Smooth muscle cell (in vitro differentiated cells): Measurements from ENCODE around the gene CHST4. TPM values are rescaled to one million over a fixed set of nuclear protein-coding genes. Genes with fewer than 3 reads are reported as not detected.

ENCODE experiments used
- DNase-seq: peaks from one replicate; lab custom pipeline; 2025; ENCODE audit not compliant: unreplicated experiment; lab: John Stamatoyannopoulos, UW
- H2AFZ ChIP-seq: fragments of 200-600 bp; sonication (generic); 2 replicates; pipeline ENCODE4 v1.6.0; 2016; ENCODE audit warnings: antibody characterized with exemption, low read depth, mild to moderate bottlenecking
- H3F3A ChIP-seq: fragments of 200-600 bp; sonication (generic); 2 replicates; pipeline ENCODE4 v1.6.0; 2017; ENCODE audit warnings: antibody characterized with exemption, low read depth
- H3K27ac ChIP-seq: fragments of 200-600 bp; sonication (generic); 2 replicates; pipeline ENCODE4 v1.5.1; 2016; ENCODE audit warnings: low read depth, mild to moderate bottlenecking
- H3K27me3 ChIP-seq: fragments of 200-600 bp; sonication (generic); 2 replicates; pipeline ENCODE4 v1.6.1; 2016; ENCODE audit warnings: low read depth, mild to moderate bottlenecking
- H3K36me3 ChIP-seq: fragments of 200-600 bp; sonication (generic); 2 replicates; pipeline ENCODE4 v1.5.1; 2016; ENCODE audit warnings: low read depth
- H3K4me1 ChIP-seq: fragments of 200-600 bp; sonication (generic); 2 replicates; pipeline ENCODE4 v1.5.1; 2016; ENCODE audit warnings: low read depth
- H3K4me2 ChIP-seq: fragments of 200-600 bp; sonication (generic); 2 replicates; pipeline ENCODE4 v1.6.0; 2016; ENCODE audit warnings: mild to moderate bottlenecking
- H3K4me3 ChIP-seq: fragments of 200-600 bp; sonication (generic); 2 replicates; pipeline ENCODE4 v1.5.1; 2016; ENCODE audit warnings: mild to moderate bottlenecking
- H3K79me2 ChIP-seq: fragments of 200-600 bp; sonication (generic); 2 replicates; pipeline ENCODE4 v1.6.0; 2016; ENCODE audit warnings: low read depth, mild to moderate bottlenecking
- H3K9ac ChIP-seq: fragments of 200-600 bp; sonication (generic); 2 replicates; pipeline ENCODE4 v1.6.0; 2016; ENCODE audit warnings: low read depth
- H3K9me3 ChIP-seq: fragments of 200-600 bp; sonication (generic); replicated peaks from 2 replicates; pipeline ENCODE4 v1.5.1; 2016; ENCODE audit warnings: low read depth
- H4K20me1 ChIP-seq: fragments of 200-600 bp; sonication (generic); 2 replicates; pipeline ENCODE4 v1.6.0; 2016; ENCODE audit warnings: low read depth
- WGBS: methylation state at CpG from one replicate; pipeline ENCODE4 v1.1.7; 2016; ENCODE audit warnings: low lambda C conversion rate; 5-methylcytosine and 5-hydroxymethylcytosine counted together
- polyA plus RNA-seq: library from polyadenylated mRNA; unstranded; fragments of >200 nt; fragmentation: Nextera tagmentation; extraction: Ambion mirVana; gene quantifications from 2 replicates; pipeline ENCODE4 v1.2.1, GENCODE V29; 2016
- total RNA-seq: library from RNA; depleted of rRNA; stranded (reverse); fragments of >200 nt; gene quantifications from 2 replicates; pipeline ENCODE4 v1.2.3, GENCODE V29; 2014
- TF ChIP-seq, protein P1 (sequence below): fragments of 200-600 bp; sonication (generic); IDR thresholded peaks from 2 replicates; pipeline ENCODE4 v1.5.1; 2017; ENCODE audit warnings: borderline replicate concordance, mild to moderate bottlenecking, antibody characterized with exemption; ENCODE audit not compliant: insufficient read depth, poor library complexity, severe bottlenecking

The CHST4 gene
- total RNA-seq (not detected in 2 replicates), polyA plus RNA-seq (not detected in 2 replicates)

- peak within 1 kb of the TSS; percentile 76 for H3K4me2 ChIP-seq
- no peak within 1 kb of the TSS for H3K9ac ChIP-seq
Observed at GRCh38 chr16:71526111-71526631, at the start of gene CHST4. TSS of gene CHST4 (plus strand) at chr16:71526426. CDS start at chr16:71536678, 10,252 bp downstream.

DNA sequence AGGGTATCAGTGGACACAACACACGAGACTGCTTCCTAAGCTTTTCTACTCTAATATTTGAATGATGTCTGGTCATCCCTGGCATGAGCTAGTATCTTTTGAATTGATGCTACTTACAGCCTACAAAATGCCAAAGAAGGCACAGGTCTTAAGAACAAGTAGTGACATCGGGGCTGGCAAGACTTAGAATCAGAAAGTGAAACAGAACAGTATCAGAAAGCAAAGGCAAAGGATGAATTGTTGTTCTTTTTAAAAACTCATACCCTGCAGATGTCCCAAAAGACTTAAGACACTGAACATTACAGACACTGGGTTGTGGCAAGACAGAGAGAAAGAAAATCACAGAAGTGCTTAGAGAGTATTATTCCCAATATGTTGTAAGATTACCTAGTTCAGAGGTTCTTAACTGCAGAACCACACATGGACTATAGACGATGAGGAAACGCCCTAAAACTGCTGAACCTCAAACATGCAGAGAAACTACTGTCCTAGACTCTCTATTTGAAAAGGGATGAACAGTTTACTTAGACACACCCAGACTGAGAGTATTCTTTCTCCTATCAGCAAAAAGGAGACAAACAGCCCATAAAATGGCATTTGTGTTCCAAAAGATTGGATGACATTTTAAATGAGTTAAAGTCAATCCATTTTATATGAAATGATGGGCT, 49.6 kb upstream of the CHST4 start:
- H3K36me3 ChIP-seq, result no peaks in the 10 kb centered on the region
- WGBS, result 90% methylated on average over 4 of the region's 4 CpGs
- H3F3A ChIP-seq, result no peaks in the 10 kb centered on the region
- no peak overlapping the region for H3K27ac ChIP-seq
- H3K4me2 ChIP-seq, result no peak overlapping the region
- no peak overlapping the region for H3K9ac ChIP-seq
- TF ChIP-seq, protein P1, sequence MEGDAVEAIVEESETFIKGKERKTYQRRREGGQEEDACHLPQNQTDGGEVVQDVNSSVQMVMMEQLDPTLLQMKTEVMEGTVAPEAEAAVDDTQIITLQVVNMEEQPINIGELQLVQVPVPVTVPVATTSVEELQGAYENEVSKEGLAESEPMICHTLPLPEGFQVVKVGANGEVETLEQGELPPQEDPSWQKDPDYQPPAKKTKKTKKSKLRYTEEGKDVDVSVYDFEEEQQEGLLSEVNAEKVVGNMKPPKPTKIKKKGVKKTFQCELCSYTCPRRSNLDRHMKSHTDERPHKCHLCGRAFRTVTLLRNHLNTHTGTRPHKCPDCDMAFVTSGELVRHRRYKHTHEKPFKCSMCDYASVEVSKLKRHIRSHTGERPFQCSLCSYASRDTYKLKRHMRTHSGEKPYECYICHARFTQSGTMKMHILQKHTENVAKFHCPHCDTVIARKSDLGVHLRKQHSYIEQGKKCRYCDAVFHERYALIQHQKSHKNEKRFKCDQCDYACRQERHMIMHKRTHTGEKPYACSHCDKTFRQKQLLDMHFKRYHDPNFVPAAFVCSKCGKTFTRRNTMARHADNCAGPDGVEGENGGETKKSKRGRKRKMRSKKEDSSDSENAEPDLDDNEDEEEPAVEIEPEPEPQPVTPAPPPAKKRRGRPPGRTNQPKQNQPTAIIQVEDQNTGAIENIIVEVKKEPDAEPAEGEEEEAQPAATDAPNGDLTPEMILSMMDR, result no peak
- no peaks in the 10 kb centered on the region for H3K27me3 ChIP-seq
- H3K9me3 ChIP-seq, result no peaks in the 10 kb centered on the region
- no peak overlapping the region for H3K4me3 ChIP-seq
- H3K79me2 ChIP-seq, result no peaks in the 10 kb centered on the region
- no peaks in the 10 kb centered on the region for H3K4me1 ChIP-seq
- H2AFZ ChIP-seq, result no peak overlapping the region
- no peak for DNase-seq
- no peaks in the 10 kb centered on the region for H4K20me1 ChIP-seq

More at GRCh38 chr16:71526111-71526631, at the start of gene CHST4:
- H3F3A ChIP-seq, result no peaks in the 10 kb centered on the region
- WGBS, result 2% methylated on average over 9 of the region's 9 CpGs
- H3K27ac ChIP-seq, result no peak within 1 kb of the TSS
- TF ChIP-seq, protein P1, result no peak
- no peaks in the 10 kb centered on the region for H3K79me2 ChIP-seq
- H4K20me1 ChIP-seq, result no peaks in the 10 kb centered on the region
- H3K4me3 ChIP-seq, result peak within 1 kb of the TSS; percentile 11
- peaks cover 10% of the 10 kb centered on the region for H3K27me3 ChIP-seq
- H3K36me3 ChIP-seq, result no peaks in the 10 kb centered on the region
- H2AFZ ChIP-seq, result peak within 1 kb of the TSS; percentile 64
- no peak for DNase-seq
- H3K9me3 ChIP-seq, result no peaks in the 10 kb centered on the region
- peaks cover 13% of the 10 kb centered on the region for H3K4me1 ChIP-seq

- H3K4me1 ChIP-seq, result peaks cover 4% of the 10 kb centered on the region
- no peak overlapping the region for H2AFZ ChIP-seq
- no peaks in the 10 kb centered on the region for H3K9me3 ChIP-seq
- no peak for DNase-seq
- no peaks in the 10 kb centered on the region for H4K20me1 ChIP-seq
- H3K4me3 ChIP-seq, result no peak overlapping the region
- no peaks in the 10 kb centered on the region for H3K27me3 ChIP-seq
- no peaks in the 10 kb centered on the region for H3K79me2 ChIP-seq
- TF ChIP-seq, protein P1, result peak; percentile 31
- peaks cover 4% of the 10 kb centered on the region for H3F3A ChIP-seq
- H3K4me2 ChIP-seq, result no peak overlapping the region
- H3K9ac ChIP-seq, result no peak overlapping the region
- H3K36me3 ChIP-seq, result no peaks in the 10 kb centered on the region
- H3K27ac ChIP-seq, result no peak overlapping the region
- 44% methylated on average over 3 of the region's 3 CpGs for WGBS
Observed at GRCh38 chr16:71479420-71479819, 46.8 kb upstream of the CHST4 start.
